Epithelial cell of proximal tubule (primary cell): ENCODE measurements around the gene SERPINA12. TPM values are rescaled to one million over a fixed set of nuclear protein-coding genes. Genes with fewer than 3 reads are reported as not detected.
A peak's percentile ranks its signal among the peaks of the same experiment; 100 is the strongest.

ENCODE experiments used
- DNase-seq: peaks from one replicate; pipeline ENCODE4 v3.0.0-alpha.2; 2011; ENCODE audit warnings: low read depth
- H3K4me3 ChIP-seq: 2 replicates; pipeline ENCODE4 v1.5.1; 2011; ENCODE audit warnings: low read depth, mild to moderate bottlenecking, low read length
- CTCF ChIP-seq: conservative IDR thresholded peaks from 2 replicates; pipeline ENCODE4 v1.5.1; 2012; ENCODE audit warnings: low read depth, mild to moderate bottlenecking, low read length
- total RNA-seq: library from RNA; depleted of rRNA; stranded (reverse); fragments of >200 nt; gene quantifications from 2 replicates; pipeline ENCODE4 v1.2.3, GENCODE V29; 2015

SERPINA12 gene
- total RNA-seq = not detected in 2 replicates

GRCh38 chr14:94509356-94509755, at the start of gene SERPINA12:
SERPINA12 (minus strand) TSS chr14:94509469; CDS start chr14:94498397, 11,072 bp downstream.
- H3K4me3 ChIP-seq = no peak within 1 kb of the TSS
- no peak for TF ChIP-seq CTCF
- no peak for DNase-seq

DNA sequence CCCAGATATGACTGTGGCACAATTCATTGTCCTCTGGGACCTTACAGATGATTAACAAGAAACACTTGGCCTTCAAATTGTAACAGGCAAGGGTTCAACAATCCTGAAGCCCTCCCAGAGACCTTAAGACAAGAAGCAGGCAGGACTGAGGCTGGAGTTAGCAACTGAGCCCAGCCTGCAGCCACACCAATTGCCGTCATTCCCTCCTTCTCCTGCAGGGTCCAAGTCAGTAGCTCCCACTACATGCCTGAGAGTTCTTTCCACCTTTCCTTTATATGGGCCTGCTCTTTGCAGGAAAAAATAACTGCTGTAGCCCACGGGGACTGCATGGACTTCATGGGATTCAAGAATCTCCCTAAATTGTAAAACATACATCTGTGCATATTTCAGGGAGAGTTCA, 49.6 kb upstream of the SERPINA12 start:
- H3K4me3 ChIP-seq = no peak overlapping the region
- DNase-seq = no peak
- TF ChIP-seq CTCF = no peak

DNA sequence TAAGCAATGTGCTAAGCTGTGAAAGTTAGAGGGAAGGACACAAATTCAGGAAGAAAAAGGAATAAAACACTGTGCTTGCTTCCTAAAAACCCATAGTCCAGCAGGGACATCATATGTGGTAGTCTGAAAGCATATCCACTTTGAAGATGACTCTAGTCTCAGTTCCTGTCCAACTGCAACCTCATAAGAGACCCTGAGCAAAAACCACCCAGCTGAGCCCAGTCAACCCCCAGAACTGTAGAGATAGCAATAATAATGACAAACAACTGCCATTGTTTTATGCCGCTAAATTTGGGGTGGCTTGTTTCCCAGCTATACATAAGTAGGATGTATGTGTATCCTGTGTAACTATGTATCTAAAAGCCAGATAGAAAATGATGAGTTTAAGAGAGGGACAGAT, 48.1 kb upstream of the SERPINA12 start:
- no peak overlapping the region for H3K4me3 ChIP-seq
- TF ChIP-seq CTCF = no peak
- DNase-seq = no peak

GRCh38 chr14:94555991-94556390, 46.7 kb upstream of the SERPINA12 start:
- TF ChIP-seq CTCF = no peak
- H3K4me3 ChIP-seq = no peak overlapping the region
- no peak for DNase-seq

DNA sequence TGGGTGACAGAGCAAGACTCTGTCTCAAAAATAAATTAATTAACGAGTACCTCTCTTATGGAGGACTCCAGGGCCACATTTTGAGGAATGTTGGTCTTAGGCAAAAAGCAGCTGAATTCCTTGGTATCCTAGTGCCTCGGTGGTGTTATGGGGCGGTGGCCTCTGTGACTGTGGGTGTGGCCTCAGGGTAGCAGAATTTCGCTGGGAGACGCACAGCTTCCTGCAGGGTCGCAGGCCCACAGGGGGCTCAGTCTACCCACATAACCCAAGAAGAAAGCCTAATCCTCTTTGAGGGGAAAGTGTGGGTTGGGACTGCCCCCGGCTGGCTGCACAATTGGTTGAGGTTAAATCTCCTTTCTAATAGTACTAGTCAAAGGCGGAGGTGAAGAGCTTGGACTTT, 40.8 kb upstream of the SERPINA12 start:
- DNase-seq = no peak
- H3K4me3 ChIP-seq = no peak overlapping the region
- no peak for TF ChIP-seq CTCF

GRCh38 chr14:94548999-94549985, 40.0 kb upstream of the SERPINA12 start:
- TF ChIP-seq CTCF = peak; percentile 80
- no peak for DNase-seq
- no peak overlapping the region for H3K4me3 ChIP-seq
